NCI-H1048 (cell line): ENCODE data around the gene UBXN10.

Experiments
- DNase-seq: peaks from one replicate; lab custom pipeline; 2025; lab: John Stamatoyannopoulos, UW

Gene UBXN10

GRCh38 chr1:20151906-20152598, 33.8 kb upstream of the UBXN10 start:
- peak; percentile 23 for DNase-seq

GRCh38 chr1:20152599-20152930, 33.3 kb upstream of the UBXN10 start:
- DNase-seq, result no peak

- DNase-seq, result no peak
Measured at GRCh38 chr1:20153000-20153418, 32.9 kb upstream of the UBXN10 start.

GRCh38 chr1:20154301-20154831, 31.5 kb upstream of the UBXN10 start:
- no peak for DNase-seq

- DNase-seq, result no peak
Measured at GRCh38 chr1:20158358-20159070, 27.4 kb upstream of the UBXN10 start.

GRCh38 chr1:20160034-20160433, 25.9 kb upstream of the UBXN10 start:
- no peak for DNase-seq

GRCh38 chr1:20164694-20165202, 21.1 kb upstream of the UBXN10 start:
- no peak for DNase-seq

GRCh38 chr1:20165522-20165951, 20.4 kb upstream of the UBXN10 start:
- DNase-seq, result no peak

GRCh38 chr1:20166051-20166450, 19.8 kb upstream of the UBXN10 start:
- DNase-seq, result no peak

- DNase-seq, result no peak
Measured at GRCh38 chr1:20167126-20167525, 18.8 kb upstream of the UBXN10 start.

- no peak for DNase-seq
Measured at GRCh38 chr1:20168564-20169491, 17.1 kb upstream of the UBXN10 start.

GRCh38 chr1:20169932-20170331, 16.0 kb upstream of the UBXN10 start:
- no peak for DNase-seq

GRCh38 chr1:20172033-20172590, 13.8 kb upstream of the UBXN10 start:
- DNase-seq, result no peak

- DNase-seq, result no peak
Measured at GRCh38 chr1:20174937-20175666, 10.8 kb upstream of the UBXN10 start.

GRCh38 chr1:20178634-20179370, 7.1 kb upstream of the UBXN10 start:
- DNase-seq, result no peak

- no peak for DNase-seq
Measured at GRCh38 chr1:20179371-20180128, 6.3 kb upstream of the UBXN10 start.

GRCh38 chr1:20180129-20180843, 5.6 kb upstream of the UBXN10 start:
- no peak for DNase-seq

- DNase-seq, result no peak
Measured at GRCh38 chr1:20180844-20181207, 5.1 kb upstream of the UBXN10 start.

GRCh38 chr1:20182415-20182814, 3.5 kb upstream of the UBXN10 start:
- DNase-seq, result no peak
